OCI-LY3 (cell line): ENCODE measurements around the gene PCBP1.
A peak's percentile ranks its signal among the peaks of the same experiment; 100 is the strongest.

ENCODE experiments used
- H2AFZ ChIP-seq: fragments of 200-600, 300-600 bp; shearing (Covaris generic); 2 replicates; pipeline ENCODE4 v1.6.0; 2014; ENCODE audit warnings: antibody characterized with exemption, low read depth, low read length
- H3K27ac ChIP-seq: fragments of 200-600, 300-600 bp; sonication (generic); 2 replicates; pipeline ENCODE4 v1.5.1; 2014; ENCODE audit warnings: mild to moderate bottlenecking, low read length, moderate library complexity, mixed read lengths
- H3K27me3 ChIP-seq: fragments of 200-600, 300-600 bp; sonication (generic); 2 replicates; pipeline ENCODE4 v1.6.1; 2014; ENCODE audit warnings: low read depth, low read length, mixed read lengths
- H3K36me3 ChIP-seq: fragments of 200-600, 300-600 bp; sonication (generic); replicated peaks from 2 replicates; pipeline ENCODE3; 2014; ENCODE audit warnings: low read depth, low read length, mixed read lengths
- H3K4me1 ChIP-seq: fragments of 300-600, 200-600 bp; sonication (generic); 2 replicates; pipeline ENCODE4 v1.6.1; 2014; ENCODE audit warnings: low read length, mixed read lengths
- H3K4me2 ChIP-seq: fragments of 200-600, 300-600 bp; sonication (generic); 2 replicates; pipeline ENCODE4 v1.6.1; 2014; ENCODE audit warnings: low read length, mixed read lengths
- H3K4me3 ChIP-seq: fragments of 300-600, 200-600 bp; sonication (generic); 2 replicates; pipeline ENCODE4 v1.5.1; 2014; ENCODE audit warnings: antibody characterized with exemption, mild to moderate bottlenecking, low read length, moderate library complexity
- H3K79me2 ChIP-seq: fragments of 300-600, 200-600 bp; shearing (Covaris generic); 2 replicates; pipeline ENCODE4 v1.6.1; 2014; ENCODE audit warnings: mild to moderate bottlenecking, low read length, mixed read lengths
- H3K9ac ChIP-seq: fragments of 300-600, 200-600 bp; shearing (Covaris generic); 2 replicates; pipeline ENCODE4 v1.6.0; 2014; ENCODE audit warnings: mild to moderate bottlenecking, low read length, moderate library complexity
- H3K9me3 ChIP-seq: fragments of 200-600, 300-600 bp; shearing (Covaris generic); 2 replicates; pipeline ENCODE4 v1.6.1; 2014; ENCODE audit warnings: low read length, mixed read lengths; ENCODE audit not compliant: insufficient read depth
- H4K20me1 ChIP-seq: fragments of 200-600, 300-600 bp; sonication (generic); 2 replicates; pipeline ENCODE4 v1.6.1; 2016; ENCODE audit warnings: low read length, mixed read lengths; ENCODE audit not compliant: insufficient read depth
- CTCF ChIP-seq: fragments of 200-600, 300-600 bp; sonication (generic); IDR thresholded peaks from 2 replicates; pipeline ENCODE4 v1.5.1; 2014; ENCODE audit warnings: antibody characterized with exemption, low read length, low read depth
- EZH2phosphoT487 ChIP-seq: fragments of 200-600 bp; shearing (Covaris generic); IDR thresholded peaks from 2 replicates; pipeline ENCODE4 v1.6.1; 2018; ENCODE audit warnings: antibody characterized with exemption, mixed run types, low read depth

PCBP1 gene

DNA sequence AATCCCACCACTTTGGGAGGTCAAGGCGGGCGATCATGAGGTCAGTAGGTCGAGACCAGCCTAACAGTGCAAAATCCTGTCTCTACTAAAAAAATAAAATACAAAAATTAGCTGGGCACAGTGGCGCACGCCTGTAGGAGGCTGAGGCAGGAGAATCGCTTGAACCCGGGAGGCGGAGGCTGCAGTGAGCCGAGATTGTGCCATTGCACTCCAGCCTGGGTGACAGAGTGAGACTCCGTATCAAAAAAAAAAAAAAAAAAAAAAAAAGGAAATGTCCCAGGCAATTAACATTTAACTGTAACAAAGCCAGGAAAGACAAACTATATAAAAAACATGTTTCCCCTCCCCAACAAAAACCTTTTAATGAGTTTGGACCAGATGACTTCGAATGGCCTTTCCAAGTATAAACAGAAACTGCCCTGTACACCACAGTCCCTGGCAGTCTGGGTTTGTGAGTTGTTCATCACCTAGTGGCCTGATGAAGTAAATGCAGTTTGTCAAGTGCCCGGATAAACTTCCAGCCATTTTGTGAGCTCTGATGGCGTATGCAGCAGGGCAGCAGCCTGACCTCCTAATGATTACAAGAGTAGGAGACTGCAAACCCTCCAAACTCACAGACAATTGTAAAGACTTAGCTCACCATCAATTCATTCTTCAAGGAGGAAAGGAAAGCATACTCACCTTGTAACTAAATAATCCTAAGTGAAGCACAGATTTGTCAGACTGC, 16.6 kb upstream of the PCBP1 start:
- H3K79me2 ChIP-seq: no peaks in the 10 kb centered on the region
- H3K9ac ChIP-seq: peak overlapping the region; percentile 32
- H4K20me1 ChIP-seq: no peaks in the 10 kb centered on the region
- H3K27ac ChIP-seq: peak overlapping the region; percentile 40
- peaks cover 21% of the 10 kb centered on the region for H3K4me1 ChIP-seq
- H3K4me3 ChIP-seq: no peak overlapping the region
- no peak for TF ChIP-seq EZH2phosphoT487
- peak; percentile 72 for TF ChIP-seq CTCF
- H3K36me3 ChIP-seq: peaks cover 18% of the 10 kb centered on the region
- no peaks in the 10 kb centered on the region for H3K9me3 ChIP-seq
- H3K27me3 ChIP-seq: no peaks in the 10 kb centered on the region
- peak overlapping the region; percentile 61; the same call in 1 of the 2 replicates for H2AFZ ChIP-seq
- H3K4me2 ChIP-seq: peak overlapping the region; percentile 41

GRCh38 chr2:70073493-70073892, 13.8 kb upstream of the PCBP1 start:
- Histone ChIP-seq H2AFZ (no peak overlapping the region), H3K79me2 (no peaks in the 10 kb centered on the region), H3K27me3 (no peaks in the 10 kb centered on the region), H4K20me1 (no peaks in the 10 kb centered on the region), H3K27ac (no peak overlapping the region), H3K9ac (no peak overlapping the region), H3K4me1 (peaks cover 21% of the 10 kb centered on the region), H3K36me3 (peaks cover 27% of the 10 kb centered on the region), H3K4me3 (no peak overlapping the region), H3K9me3 (no peaks in the 10 kb centered on the region), H3K4me2 (no peak overlapping the region)
- TF ChIP-seq EZH2phosphoT487 (no peak), CTCF (no peak)

DNA sequence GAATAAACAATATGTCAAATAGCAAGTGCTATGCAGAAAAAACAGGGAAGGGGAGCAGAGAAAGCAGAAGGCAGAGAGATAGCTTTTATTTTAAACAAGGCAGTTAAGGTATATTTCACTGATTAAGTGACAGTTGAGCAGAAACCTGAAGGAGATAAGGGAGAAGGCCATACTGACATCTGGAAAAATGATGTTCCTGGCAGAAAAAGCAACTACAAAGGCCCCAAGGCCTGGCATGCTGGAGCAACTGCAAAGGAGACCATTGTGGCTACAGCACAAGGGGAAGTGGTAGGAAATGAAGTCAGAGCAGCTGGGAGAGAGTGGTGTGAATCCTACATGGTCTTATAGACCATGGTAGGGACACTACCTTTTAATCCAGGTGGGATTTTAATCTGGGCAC, 8.9 kb upstream of the PCBP1 start:
- Histone ChIP-seq H2AFZ (no peak overlapping the region), H3K4me3 (no peak overlapping the region), H3K27me3 (no peaks in the 10 kb centered on the region), H3K36me3 (peaks cover 36% of the 10 kb centered on the region), H3K9me3 (no peaks in the 10 kb centered on the region), H3K79me2 (no peaks in the 10 kb centered on the region), H4K20me1 (no peaks in the 10 kb centered on the region), H3K27ac (no peak overlapping the region), H3K4me2 (no peak overlapping the region), H3K9ac (no peak overlapping the region), H3K4me1 (peaks cover 6% of the 10 kb centered on the region)
- no peak for TF ChIP-seq CTCF
- TF ChIP-seq EZH2phosphoT487: no peak

DNA sequence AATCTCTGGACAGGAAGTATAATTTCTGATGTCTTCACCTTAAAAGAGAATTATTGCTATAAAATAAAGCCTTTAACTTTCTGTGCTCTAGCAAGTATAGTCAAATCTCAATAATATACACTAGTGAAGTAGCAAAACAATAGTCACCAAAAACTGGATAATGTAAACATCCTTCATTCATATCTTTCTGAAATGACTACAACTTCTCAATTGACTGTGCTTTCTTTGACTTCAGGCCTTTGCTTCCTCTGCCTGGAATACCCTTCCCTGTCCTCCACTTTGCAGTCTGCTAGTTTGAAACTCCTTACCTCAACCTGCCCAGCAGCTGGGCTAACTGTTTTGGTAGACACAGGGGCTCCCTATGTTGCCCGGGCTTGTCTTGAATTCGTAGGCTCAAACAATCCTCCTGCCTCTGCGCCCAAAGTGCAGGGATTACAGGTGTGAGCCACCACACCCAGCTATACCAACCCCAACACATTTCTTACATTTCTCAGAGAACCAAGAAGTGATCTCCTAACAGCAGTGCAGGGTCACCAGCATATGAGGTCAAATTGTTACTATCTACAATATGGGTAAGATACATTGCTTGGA, 6.6 kb upstream of the PCBP1 start:
- Histone ChIP-seq H3K27ac (no peak overlapping the region), H3K27me3 (no peaks in the 10 kb centered on the region), H3K36me3 (peaks cover 35% of the 10 kb centered on the region), H3K9me3 (no peaks in the 10 kb centered on the region), H3K4me3 (no peak overlapping the region), H3K4me2 (no peak overlapping the region), H2AFZ (no peak overlapping the region), H4K20me1 (no peaks in the 10 kb centered on the region), H3K4me1 (peaks cover 29% of the 10 kb centered on the region), H3K79me2 (no peaks in the 10 kb centered on the region; the same call in 1 of the 2 replicates), H3K9ac (no peak overlapping the region)
- TF ChIP-seq EZH2phosphoT487: no peak
- TF ChIP-seq CTCF: no peak
